Hypothalamus (tissue), 51 donors: ENCODE results near the gene MRPS18C.

ENCODE experiments used
- DNase-seq, 51 donors: peaks; one replicate each; lab custom pipeline; 2025; lab: John Stamatoyannopoulos, UW

MRPS18C gene

GRCh38 chr4:83455281-83456183 lies at the start of gene MRPS18C, which contains the start of gene HELQ:
Gene MRPS18C, plus strand, starts transcription at chr4:83456058. Its CDS starts 20 bp downstream, at chr4:83456078.
Gene HELQ, minus strand, starts transcription at chr4:83455823. Its CDS starts 130 bp downstream, at chr4:83455693.
- DNase-seq = peak; percentile 58 to 98 (median 91)

- DNase-seq = no peak
Measured at GRCh38 chr4:83408908-83409307, 47.0 kb upstream of the MRPS18C start.

- DNase-seq = no peak
Measured at GRCh38 chr4:83413676-83414075, 42.2 kb upstream of the MRPS18C start.

GRCh38 chr4:83417566-83417965 lies 38.3 kb upstream of the MRPS18C start:
- no peak for DNase-seq

GRCh38 chr4:83418211-83418610 lies 37.6 kb upstream of the MRPS18C start:
- DNase-seq = no peak

GRCh38 chr4:83431200-83431599 lies 24.7 kb upstream of the MRPS18C start:
- DNase-seq = no peak

- no peak for DNase-seq
Measured at GRCh38 chr4:83436680-83437079, 19.2 kb upstream of the MRPS18C start.

GRCh38 chr4:83438719-83439118 lies 17.1 kb upstream of the MRPS18C start:
- no peak for DNase-seq

GRCh38 chr4:83440148-83440814 lies 15.6 kb upstream of the MRPS18C start:
- no peak for DNase-seq

- no peak for DNase-seq
Measured at GRCh38 chr4:83440899-83441298, 15.0 kb upstream of the MRPS18C start.

GRCh38 chr4:83449009-83449408 lies 6.8 kb upstream of the MRPS18C start:
- peak in 1 of 51 donors; percentile 2 for DNase-seq

GRCh38 chr4:83454686-83455085 lies 1.2 kb upstream of the MRPS18C start:
- no peak for DNase-seq

GRCh38 chr4:83456184-83456501 lies 285 bp downstream of the MRPS18C start:
- DNase-seq = no peak

- DNase-seq = no peak
Measured at GRCh38 chr4:83473423-83473822, 17.6 kb downstream of the MRPS18C start.

- no peak for DNase-seq
Measured at GRCh38 chr4:83473966-83474365, 18.1 kb downstream of the MRPS18C start.

GRCh38 chr4:83484500-83485461 lies 28.9 kb downstream of the MRPS18C start, which contains the start of gene ABRAXAS1:
Gene ABRAXAS1, minus strand, starts transcription at chr4:83485100. Its CDS starts 28 bp downstream, at chr4:83485072.
- peak; percentile 56 to 97 (median 90) for DNase-seq

- no peak for DNase-seq
Measured at GRCh38 chr4:83486457-83487129, 30.7 kb downstream of the MRPS18C start.

- no peak for DNase-seq
Measured at GRCh38 chr4:83489711-83490326, 34.0 kb downstream of the MRPS18C start.

- no peak for DNase-seq
Measured at GRCh38 chr4:83490876-83491450, 35.1 kb downstream of the MRPS18C start.
